SK-N-SH (cell line): Measurements from ENCODE around the gene FCHSD2.

ENCODE experiments used
- CTCF ChIP-seq: fragments of 200-600 bp; sonication (generic); IDR thresholded peaks from 2 replicates; pipeline ENCODE4 v1.6.1; 2017; ENCODE audit warnings: antibody characterized with exemption, mild to moderate bottlenecking, moderate library complexity
- GATA2 ChIP-seq: sonication (generic); formaldehyde crosslinking; IDR thresholded peaks from 2 replicates; pipeline ENCODE4 v1.5.0; 2020; ENCODE audit warnings: mild to moderate bottlenecking, missing genetic modification reagents
- RFX5 ChIP-seq: IDR thresholded peaks from 2 replicates; pipeline ENCODE4 v1.6.1; 2012; ENCODE audit warnings: mild to moderate bottlenecking, improper control_type of control experiment, low read length
- TAF1 ChIP-seq: IDR thresholded peaks from 2 replicates; pipeline ENCODE4 v1.6.1; 2012; ENCODE audit warnings: low read depth, mild to moderate bottlenecking, low read length, moderate library complexity, borderline replicate concordance

- TF ChIP-seq RFX5 (no peak), CTCF (no peak), GATA2 (CRISPR knock-in tag) (no peak), TAF1 (no peak)
These were observed 156.5 kb downstream of the FCHSD2 start for GRCh38 chr11:72985645-72986044.
